ENCODE results near the gene MROH7.
"Not testable (repeated sequence)": the region's sequence is repeated elsewhere in the genome, so short reads cannot be mapped to it uniquely, and the experiment has no call there.

Gene MROH7

DNA sequence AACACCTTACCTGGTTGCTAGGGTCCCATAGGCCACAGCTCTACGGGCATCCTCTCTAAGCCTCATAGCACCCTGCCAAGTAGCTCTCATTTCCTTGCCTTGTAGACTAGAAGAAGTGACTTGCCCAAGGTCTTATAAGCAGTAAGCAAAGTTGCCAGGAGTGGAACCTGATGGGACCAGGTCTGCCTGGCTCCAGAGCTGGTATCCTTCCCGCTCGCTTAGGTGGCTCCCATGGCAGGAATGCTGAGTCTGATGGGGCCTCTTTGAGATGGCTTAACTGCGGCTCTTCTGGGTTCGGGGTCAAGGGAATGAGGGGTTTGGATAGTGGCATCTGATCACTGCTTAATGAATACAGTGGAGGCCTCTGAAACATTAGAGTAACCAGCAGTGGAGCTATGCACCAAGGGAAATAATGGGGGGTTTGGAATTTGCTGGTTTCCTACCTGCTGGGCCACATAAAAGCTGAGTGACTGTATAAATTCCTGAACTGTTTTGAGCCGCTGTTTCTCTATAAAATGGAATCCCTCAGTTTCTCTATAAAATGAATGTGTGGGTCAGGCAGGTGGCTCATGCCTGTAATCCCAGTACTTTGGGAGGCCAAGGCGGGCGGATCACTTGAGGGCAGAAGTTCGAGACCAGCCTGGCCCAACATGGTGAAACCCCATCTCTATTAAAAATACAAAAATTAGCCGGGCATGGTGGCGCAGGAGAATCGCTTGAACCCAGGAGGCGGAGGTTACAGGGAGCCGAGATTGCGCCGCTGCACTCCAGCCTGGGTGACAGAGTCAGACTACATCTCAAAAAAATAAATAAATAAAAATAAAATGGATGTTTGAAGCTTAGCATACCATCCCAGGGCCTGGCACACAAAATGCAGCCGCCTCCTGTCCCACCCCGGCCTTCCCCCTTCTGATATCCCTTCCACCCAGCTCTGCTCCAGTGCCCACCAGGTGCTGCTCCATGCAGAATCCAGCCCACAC, 30.7 kb upstream of the MROH7 start:
- DNase-seq: no peak

- no peak for DNase-seq
Observed at GRCh38 chr1:54611621-54612020, 30.0 kb upstream of the MROH7 start.

DNA sequence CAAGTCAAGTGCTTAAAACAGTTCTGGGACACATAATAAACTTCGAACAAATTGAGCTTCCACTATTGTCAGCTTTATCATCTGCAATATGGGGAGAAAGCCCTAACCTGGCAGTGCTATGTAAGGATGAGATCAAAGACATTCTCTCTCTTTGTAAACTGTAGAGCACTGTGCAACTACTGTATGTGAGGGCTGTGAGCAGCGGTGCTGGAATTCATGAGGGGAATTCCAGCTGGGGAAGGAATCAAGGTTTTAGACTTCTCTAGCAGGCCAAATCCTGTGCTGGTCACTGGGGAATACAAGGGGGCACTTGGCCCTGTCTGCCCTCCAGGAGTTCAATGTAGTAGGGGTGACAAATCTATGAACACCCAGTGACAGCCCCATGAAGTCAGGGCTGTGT, 27.6 kb upstream of the MROH7 start:
- no peak for DNase-seq

DNA sequence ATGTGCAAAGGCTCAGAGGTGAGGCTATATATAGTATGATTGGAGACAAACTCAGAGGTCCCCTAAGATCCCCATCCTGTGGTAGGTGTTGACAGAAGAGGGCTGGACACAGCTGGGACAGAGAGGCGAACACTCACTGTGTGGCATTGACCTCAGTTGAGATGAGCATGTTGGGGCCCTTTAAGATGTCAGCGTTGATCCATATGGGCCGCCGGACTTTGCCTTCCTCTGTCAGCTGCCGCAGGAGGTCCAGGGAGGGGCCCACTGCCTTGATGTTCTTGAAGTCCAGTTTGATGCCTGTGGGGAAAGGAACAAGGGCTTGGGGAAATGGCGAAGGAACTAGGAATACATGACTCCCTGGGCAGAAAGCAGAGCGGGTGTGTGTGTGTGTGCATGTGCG, 27.0 kb upstream of the MROH7 start:
- no peak for DNase-seq

- DNase-seq: no peak
Observed at GRCh38 chr1:54615531-54616279, 25.9 kb upstream of the MROH7 start.

GRCh38 chr1:54619749-54620148, 21.8 kb upstream of the MROH7 start:
- no peak for DNase-seq

GRCh38 chr1:54623216-54624007, 18.2 kb upstream of the MROH7 start, which contains the start of gene FAM151A:
Gene FAM151A, minus strand, starts transcription at chr1:54623525. Its CDS starts 130 bp downstream, at chr1:54623395.
- no peak for DNase-seq

DNA sequence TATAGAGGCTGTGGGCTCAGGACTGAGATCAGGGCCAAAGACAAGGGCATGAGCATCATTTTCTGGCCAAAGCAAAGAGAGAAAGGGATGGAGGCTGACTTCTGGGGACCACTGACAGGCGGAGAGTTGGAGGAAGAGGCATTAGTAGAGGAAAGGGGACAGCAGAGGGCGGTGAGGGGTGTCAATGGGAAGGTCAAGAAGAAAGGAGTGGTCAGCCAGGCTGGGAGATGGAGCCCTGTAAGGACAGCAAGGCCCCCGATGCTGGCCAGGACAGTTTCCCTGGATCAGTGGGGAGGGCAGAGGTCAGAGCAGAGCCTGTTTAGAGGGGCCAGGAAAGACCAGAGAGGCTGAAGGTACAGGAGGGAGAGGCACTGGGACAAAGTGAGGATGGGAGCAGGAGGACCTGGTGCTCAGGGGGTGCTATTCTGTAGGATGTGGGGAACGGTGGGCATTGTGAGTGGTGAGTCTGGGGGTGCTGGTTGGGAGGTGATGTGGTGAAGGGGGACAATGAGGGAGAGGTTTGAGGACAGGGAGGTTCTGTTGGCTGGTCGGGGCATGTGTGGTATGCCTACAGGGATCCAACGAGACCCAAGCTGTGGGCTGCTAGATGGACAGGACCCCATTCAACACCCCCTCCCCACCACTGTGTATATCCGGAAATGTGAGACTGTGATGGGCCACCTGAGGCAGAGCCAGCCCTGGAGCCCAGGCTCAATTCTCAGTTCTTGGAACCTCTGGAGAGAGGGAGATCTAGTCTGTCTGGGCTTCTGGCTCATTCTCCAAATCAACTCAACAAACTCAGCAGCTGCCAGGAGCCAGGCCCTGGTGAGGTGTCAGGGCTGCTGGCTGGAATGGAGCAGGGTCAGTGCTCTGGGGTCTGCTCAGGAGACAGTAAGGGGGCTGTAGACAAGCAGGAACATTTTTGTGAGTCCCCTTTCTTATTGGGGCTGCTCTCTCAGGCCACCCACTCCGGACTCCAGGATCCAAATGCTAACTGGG, 16.8 kb upstream of the MROH7 start:
- DNase-seq: no peak

DNA sequence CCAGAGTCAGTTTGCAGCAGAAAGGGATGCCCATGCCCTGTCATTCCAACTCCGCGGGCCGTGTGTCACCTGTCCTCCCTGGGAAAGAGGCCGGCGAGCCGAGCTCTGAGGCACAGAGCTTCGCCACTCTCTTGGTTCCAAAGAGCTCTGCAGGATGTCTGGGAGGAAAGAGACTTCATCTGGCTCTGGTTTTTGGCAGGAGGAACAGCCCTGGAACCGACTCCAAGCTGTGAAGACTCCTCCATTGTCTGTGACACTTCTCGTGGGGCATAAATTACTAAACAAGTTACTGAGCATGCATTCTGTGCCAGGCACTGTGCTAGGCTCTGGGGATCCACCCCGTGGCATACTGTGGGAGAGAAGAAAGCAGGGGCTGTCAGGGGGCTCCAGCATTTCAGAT, 14.4 kb upstream of the MROH7 start:
- DNase-seq: no peak

DNA sequence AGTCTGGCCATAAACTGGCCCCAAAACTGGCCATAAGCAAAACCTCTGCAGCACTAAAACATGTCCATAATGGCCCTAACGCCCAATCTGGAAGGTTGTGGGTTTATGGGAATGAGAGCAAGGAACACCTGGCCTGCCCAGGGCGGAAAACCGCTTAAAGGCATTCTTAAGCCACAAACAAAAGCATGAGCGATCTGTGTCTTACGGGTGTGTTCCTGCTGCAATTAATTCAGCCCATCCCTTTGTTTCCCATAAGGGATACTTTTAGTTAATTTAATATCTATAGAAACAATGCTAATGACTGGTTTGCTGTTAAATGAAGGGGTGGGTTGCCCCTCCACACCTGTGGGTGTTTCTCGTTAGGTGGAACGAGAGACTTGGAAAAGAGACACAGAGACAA, 5.8 kb upstream of the MROH7 start:
- DNase-seq: not testable (repeated sequence)

- not testable (repeated sequence) for DNase-seq
Observed at GRCh38 chr1:54636461-54637446, 4.8 kb upstream of the MROH7 start.

DNA sequence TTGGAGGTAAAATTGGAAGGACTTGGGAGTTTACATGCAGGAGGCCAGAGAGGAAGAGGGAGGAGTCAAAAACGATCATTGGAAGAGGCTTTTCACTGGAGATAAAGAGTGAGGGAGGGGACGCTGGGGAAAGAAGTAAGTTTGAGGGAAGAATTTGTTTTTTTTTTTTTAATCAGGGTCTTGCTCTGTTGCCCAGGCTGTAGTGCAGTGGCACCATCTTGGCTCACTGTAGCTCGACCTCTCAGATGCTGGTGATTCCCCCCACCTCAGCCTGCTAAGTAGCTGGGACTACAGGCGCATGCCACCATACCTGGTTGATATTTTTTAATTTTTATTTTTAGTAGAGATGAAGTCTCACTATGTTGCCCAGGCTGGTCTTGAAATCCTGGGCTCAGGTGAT, 1.2 kb upstream of the MROH7 start:
- DNase-seq: no peak

- DNase-seq: no peak
Observed at GRCh38 chr1:54643736-54644135, 2.1 kb downstream of the MROH7 start.

DNA sequence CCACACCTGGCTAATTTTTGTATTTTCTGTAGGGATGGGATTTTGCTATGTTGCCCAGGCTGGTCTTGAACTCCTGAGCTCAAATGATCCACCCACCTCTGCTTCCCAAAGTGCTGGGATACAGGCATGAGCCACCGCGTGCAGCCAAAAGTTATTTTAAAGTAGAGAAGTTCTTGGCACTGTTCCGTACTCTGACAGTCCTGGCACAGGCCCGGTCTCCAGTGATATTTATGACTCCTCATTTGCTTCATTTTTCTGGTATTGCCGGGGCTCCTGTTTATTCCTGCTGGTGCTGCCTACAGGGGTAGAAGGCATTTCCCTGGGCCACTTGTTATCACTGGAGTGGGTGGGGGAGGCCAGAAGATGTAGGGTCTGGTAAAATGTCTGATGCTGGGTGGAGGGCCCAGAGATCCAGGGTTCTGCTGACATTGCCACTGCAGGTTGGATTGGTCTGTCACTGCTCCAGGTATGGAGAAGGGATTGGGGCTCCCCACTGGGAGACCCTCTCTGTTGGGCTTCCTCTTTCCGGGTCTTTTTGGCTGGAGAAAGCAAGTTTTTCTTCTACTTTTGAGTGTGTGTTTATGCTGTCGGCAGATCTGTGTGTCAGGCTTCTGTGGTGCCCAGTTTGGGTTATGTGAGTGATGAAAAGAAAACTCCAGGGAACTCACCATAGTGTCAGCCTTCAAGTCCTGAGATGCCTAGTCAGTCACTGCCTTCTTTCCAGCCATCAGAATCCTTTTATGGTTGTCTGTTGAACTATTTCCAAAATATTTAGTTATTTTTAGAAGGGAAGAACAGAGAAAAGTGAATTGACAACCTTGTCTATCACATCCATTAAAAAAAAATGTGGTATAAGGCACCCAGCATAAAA, 4.5 kb downstream of the MROH7 start:
- no peak for DNase-seq

DNA sequence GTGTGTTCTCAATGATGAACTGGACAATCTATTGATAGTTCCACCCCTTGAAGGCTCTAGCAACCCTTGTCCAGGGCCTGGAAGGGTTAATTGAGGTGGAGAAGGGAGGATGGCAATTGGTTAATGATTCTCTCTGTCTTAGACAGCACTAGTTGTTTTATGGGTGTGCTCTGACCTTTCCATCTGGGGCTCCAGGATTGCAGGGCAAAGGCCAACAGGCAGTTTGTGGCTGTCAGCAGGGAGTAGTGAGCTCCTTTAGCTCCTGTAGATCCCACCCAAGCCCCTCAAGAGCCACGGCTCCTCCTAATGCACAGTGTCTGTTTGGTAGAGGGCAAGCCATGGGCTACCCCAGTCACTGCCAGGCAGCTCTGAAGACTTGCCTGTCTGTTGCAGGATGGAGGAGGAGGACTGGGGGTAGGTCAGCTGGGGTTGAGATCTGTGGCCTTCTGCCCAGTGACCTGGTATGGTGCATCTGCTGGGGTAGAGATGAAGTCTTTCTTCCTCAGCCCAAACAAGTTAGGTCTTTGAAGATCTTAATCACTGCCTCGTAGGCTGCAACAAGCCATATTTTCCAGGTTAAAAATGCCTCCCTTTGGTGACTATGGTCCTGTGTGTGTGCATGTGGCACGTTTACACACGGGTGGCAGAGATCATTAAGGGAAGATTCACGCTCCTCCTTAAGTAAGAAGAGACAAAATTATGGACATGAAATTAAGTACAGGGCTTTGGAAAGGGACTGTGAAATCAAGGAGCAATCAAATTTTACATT, 7.7 kb downstream of the MROH7 start:
- DNase-seq: no peak

- no peak for DNase-seq
Observed at GRCh38 chr1:54649921-54650320, 8.3 kb downstream of the MROH7 start.

DNA sequence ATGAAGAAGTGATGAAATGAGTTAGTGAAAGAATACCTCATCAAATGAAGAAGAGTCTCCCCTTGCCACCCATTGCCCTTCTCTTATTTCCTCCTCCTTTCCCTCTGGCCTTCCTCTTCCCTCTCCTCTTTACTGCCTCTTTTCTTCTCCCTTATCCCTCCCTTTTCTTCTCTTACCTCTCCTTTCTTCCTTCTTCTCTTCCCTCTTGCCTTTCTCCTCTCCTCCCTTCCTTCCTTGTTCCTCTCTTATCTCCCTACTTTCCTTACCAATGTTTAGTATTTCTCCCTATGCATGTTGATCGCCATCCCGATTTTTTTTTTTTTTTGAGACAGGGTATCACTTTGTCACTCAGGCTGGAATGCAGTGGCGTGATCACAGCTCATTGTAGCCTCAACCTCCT, 8.8 kb downstream of the MROH7 start:
- no peak for DNase-seq

- DNase-seq: no peak
Observed at GRCh38 chr1:54651608-54652007, 10.0 kb downstream of the MROH7 start.

DNA sequence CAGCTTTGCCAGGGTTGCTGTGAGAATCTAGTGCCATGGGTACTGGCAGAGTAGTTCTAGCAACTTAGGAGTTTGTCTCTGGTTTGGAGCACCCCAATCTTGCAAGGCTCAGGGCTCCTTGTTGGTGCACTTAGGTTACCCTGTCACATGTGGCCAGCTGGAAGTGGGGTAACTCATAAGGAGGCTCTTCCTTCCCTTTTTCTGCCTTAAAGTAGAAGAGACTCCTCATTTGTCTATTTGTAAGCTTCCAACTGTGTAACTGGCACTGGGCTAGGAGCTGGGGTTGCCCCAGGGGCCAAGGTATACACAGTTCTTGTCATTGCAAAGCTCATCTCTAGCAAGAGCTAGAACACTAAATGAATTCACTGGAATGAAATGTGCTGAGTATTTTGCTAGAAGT, 10.6 kb downstream of the MROH7 start:
- no peak for DNase-seq
